Left renal pelvis (tissue), 4 donors: ENCODE results near the gene LRRN4. TPM values are rescaled to one million over a fixed set of nuclear protein-coding genes. Genes with fewer than 3 reads are reported as not detected.

Source experiments
- polyA plus RNA-seq, 4 donors: library from polyadenylated mRNA; unstranded; fragments of 120-200 nt; gene quantifications; one replicate each; pipeline ENCODE4 v1.2.1, GENCODE V29; 2013; ENCODE audit not compliant: insufficient read length in 4 of 4

The LRRN4 gene
- polyA plus RNA-seq, 4 donors, result 5.5 to 15.8 (median 11.3) TPM

Other genes starting within 250 kb of the LRRN4 start
- 1 to 10 TPM; 2.3 to 9.4 (median 5.5) TPM for gene CHGB, start 142.6 kb downstream of the LRRN4 start, polyA plus RNA-seq
- 10 to 100 TPM; 12.7 to 21.8 (median 18.9) TPM for gene TRMT6, start 103.5 kb downstream of the LRRN4 start, polyA plus RNA-seq
- gene MCM8, start 103.4 kb downstream of the LRRN4 start, polyA plus RNA-seq, result 10 to 100 TPM; 11.7 to 16.3 (median 14.7) TPM
- 10 to 100 TPM; 61.8 to 89.9 (median 85.5) TPM for gene CRLS1, start 47.9 kb downstream of the LRRN4 start, polyA plus RNA-seq
- 1 to 10 TPM; 3.3 to 3.8 (median 3.6) TPM for gene FERMT1, start 69.0 kb upstream of the LRRN4 start, polyA plus RNA-seq